BE2C (cell line): ENCODE results near the gene PRUNE1.

ENCODE experiments used
- DNase-seq: peaks from one replicate; pipeline ENCODE4 v3.0.0-alpha.2; 2020
- H3K27me3 ChIP-seq: fragments of 250-450 bp; sonication (Bioruptor Pico); 2 replicates; pipeline ENCODE4 v1.5.1; 2020; ENCODE audit warnings: mild to moderate bottlenecking
- H3K36me3 ChIP-seq: fragments of 250-450 bp; sonication (Bioruptor Pico); 2 replicates; pipeline ENCODE4 v1.5.1; 2020; ENCODE audit warnings: mild to moderate bottlenecking
- H3K4me1 ChIP-seq: fragments of 250-450 bp; sonication (Bioruptor Pico); 2 replicates; pipeline ENCODE4 v1.5.1; 2020
- H3K4me3 ChIP-seq: 2 replicates; pipeline ENCODE4 v1.5.1; 2011; ENCODE audit warnings: low read depth, low read length
- H3K9me3 ChIP-seq: fragments of 250-450 bp; sonication (Bioruptor Pico); 2 replicates; pipeline ENCODE4 v1.5.1; 2020
- CTCF ChIP-seq: IDR thresholded peaks from 2 replicates; pipeline ENCODE4 v1.5.1; 2012; ENCODE audit warnings: mild to moderate bottlenecking, low read depth, low read length

PRUNE1 gene

GRCh38 chr1:150985179-150985825 lies 22.9 kb upstream of the PRUNE1 start:
- DNase-seq: no peak
- no peaks in the 10 kb centered on the region for H3K9me3 ChIP-seq

GRCh38 chr1:150987924-150988323 lies 20.3 kb upstream of the PRUNE1 start:
- Histone ChIP-seq H3K36me3 (no peaks in the 10 kb centered on the region), H3K4me1 (no peaks in the 10 kb centered on the region), H3K4me3 (no peak overlapping the region), H3K9me3 (no peaks in the 10 kb centered on the region), H3K27me3 (no peaks in the 10 kb centered on the region)
- no peak for DNase-seq
- TF ChIP-seq CTCF: no peak

More at GRCh38 chr1:150985179-150985825, 22.9 kb upstream of the PRUNE1 start:
- Histone ChIP-seq H3K27me3 (no peaks in the 10 kb centered on the region), H3K4me3 (no peak overlapping the region), H3K36me3 (no peaks in the 10 kb centered on the region), H3K4me1 (peaks cover 3% of the 10 kb centered on the region; the same call in 1 of the 2 replicates)
- no peak for TF ChIP-seq CTCF

- H3K36me3 ChIP-seq: no peaks in the 10 kb centered on the region
- no peak for TF ChIP-seq CTCF
Measured at GRCh38 chr1:150992626-150993025, 15.6 kb upstream of the PRUNE1 start.

DNA sequence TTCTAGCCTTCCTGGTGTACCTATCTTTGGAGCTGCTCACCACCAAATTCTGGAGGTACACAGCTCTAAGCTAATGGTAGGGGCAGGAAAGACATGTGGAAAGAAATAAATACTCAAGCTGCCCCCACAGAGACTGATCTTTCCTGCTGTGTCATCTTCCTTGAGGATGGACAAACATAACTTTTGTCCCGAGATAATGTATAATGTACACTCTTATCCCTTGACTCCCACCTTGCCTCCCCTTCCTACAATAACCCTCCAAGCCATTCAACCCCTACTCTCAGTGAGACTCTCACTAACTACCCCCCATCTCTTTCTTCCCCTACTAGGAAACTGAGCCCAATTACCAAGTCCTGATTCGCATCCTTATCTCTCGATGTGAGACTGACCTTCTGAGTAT lies 14.0 kb upstream of the PRUNE1 start:
- no peak for DNase-seq
- no peaks in the 10 kb centered on the region; the same call in none of the 2 replicates for H3K36me3 ChIP-seq
- no peaks in the 10 kb centered on the region for H3K9me3 ChIP-seq
- no peak overlapping the region for H3K4me3 ChIP-seq
- no peaks in the 10 kb centered on the region for H3K27me3 ChIP-seq
- H3K4me1 ChIP-seq: no peaks in the 10 kb centered on the region; the same call in 1 of the 2 replicates
- no peak for TF ChIP-seq CTCF

More at GRCh38 chr1:150992626-150993025, 15.6 kb upstream of the PRUNE1 start:
- DNase-seq: no peak
- Histone ChIP-seq H3K27me3 (no peaks in the 10 kb centered on the region), H3K9me3 (no peaks in the 10 kb centered on the region), H3K4me3 (no peak overlapping the region), H3K4me1 (no peaks in the 10 kb centered on the region; the same call in 1 of the 2 replicates)

DNA sequence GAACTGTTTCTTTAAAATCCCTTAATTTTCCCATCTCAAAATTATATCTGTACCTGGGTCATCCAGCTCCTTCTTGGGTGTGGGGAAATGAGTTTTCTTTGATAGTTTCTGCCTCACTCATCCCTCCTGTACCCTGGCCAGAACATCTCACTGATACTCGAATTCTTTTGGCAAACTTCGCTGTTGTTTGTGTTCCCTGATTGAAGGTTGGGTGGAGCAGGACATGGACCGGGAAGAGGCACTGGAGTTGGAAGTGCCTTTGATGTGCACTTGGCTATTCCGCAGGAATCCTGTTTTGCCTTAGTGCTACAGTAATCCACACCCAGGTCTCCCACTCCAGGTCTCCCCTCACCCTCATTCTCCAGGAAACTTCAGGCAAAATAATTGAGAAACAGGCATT lies 12.8 kb upstream of the PRUNE1 start:
- TF ChIP-seq CTCF: no peak
- Histone ChIP-seq H3K4me1 (no peaks in the 10 kb centered on the region; the same call in 1 of the 2 replicates), H3K27me3 (no peaks in the 10 kb centered on the region), H3K36me3 (no peaks in the 10 kb centered on the region; the same call in none of the 2 replicates), H3K9me3 (no peaks in the 10 kb centered on the region), H3K4me3 (no peak overlapping the region)
- no peak for DNase-seq

DNA sequence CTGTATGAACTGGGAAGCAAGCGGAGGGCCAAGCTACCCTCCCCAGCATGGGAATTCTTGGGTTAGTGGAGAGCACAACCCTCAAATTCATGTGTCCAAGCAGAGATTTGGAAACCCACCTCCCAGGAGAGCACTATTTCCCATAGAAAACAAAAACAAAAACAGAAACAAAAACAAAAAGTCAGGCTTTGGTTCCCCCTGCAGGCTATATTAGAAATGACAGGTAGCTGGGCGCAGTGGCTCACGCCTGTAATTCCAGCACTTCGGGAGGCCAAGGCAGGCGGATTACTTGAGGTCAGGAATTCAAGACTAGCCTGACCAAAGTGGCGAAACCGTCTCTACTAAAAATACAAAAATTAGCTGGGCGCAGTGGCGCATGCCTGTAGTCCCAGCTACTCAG lies 12.4 kb upstream of the PRUNE1 start:
- no peaks in the 10 kb centered on the region for H3K9me3 ChIP-seq
- TF ChIP-seq CTCF: peak; percentile 71
- DNase-seq: peak; percentile 37
- no peak overlapping the region for H3K4me3 ChIP-seq
- no peaks in the 10 kb centered on the region; the same call in 1 of the 2 replicates for H3K4me1 ChIP-seq
- no peaks in the 10 kb centered on the region for H3K27me3 ChIP-seq
- no peaks in the 10 kb centered on the region; the same call in none of the 2 replicates for H3K36me3 ChIP-seq
